Measurements from ENCODE around the gene CAPG.

Gene CAPG

DNA sequence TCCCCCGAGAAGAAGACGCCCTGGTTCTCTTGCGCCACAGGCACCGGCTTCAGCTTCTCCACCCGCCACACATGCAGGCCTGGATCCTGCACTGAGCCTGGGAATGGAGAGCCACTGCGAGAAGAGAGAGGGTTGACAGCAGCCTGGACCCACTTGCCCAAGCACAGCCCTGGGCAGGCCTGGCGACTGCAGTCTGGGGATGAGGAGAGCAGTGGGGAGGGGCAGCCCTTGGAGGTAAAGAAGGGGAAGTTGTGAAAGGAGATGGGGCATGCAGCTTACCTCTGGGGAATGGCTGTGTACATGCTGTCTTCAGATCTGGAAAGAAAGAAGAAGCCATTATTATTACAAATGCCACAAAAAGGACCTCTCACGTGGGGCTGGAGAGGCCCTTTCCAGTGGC lies 8.3 kb downstream of the CAPG start:
- in situ Hi-C loops (cut with HindIII; ENCODE audit: low sequenced_read_pairs), result no loop called here
- DNase-seq (ENCODE audit: low read depth), result no peak
- TF ChIP-seq, protein P1, sequence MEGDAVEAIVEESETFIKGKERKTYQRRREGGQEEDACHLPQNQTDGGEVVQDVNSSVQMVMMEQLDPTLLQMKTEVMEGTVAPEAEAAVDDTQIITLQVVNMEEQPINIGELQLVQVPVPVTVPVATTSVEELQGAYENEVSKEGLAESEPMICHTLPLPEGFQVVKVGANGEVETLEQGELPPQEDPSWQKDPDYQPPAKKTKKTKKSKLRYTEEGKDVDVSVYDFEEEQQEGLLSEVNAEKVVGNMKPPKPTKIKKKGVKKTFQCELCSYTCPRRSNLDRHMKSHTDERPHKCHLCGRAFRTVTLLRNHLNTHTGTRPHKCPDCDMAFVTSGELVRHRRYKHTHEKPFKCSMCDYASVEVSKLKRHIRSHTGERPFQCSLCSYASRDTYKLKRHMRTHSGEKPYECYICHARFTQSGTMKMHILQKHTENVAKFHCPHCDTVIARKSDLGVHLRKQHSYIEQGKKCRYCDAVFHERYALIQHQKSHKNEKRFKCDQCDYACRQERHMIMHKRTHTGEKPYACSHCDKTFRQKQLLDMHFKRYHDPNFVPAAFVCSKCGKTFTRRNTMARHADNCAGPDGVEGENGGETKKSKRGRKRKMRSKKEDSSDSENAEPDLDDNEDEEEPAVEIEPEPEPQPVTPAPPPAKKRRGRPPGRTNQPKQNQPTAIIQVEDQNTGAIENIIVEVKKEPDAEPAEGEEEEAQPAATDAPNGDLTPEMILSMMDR (IDR thresholded peaks at IDR 0.05; ENCODE audit: low read depth, low read length, missing control alignments), result no peak
- H3K4me3 ChIP-seq (ENCODE audit: low read depth, low read length), result no peak overlapping the region

GRCh38 chr2:85401464-85401805 lies 8.7 kb downstream of the CAPG start:
- TF ChIP-seq, protein P1 (IDR thresholded peaks at IDR 0.05; ENCODE audit: low read depth, low read length, missing control alignments), result no peak
- no peak overlapping the region for H3K4me3 ChIP-seq (ENCODE audit: low read depth, low read length)
- no peak for DNase-seq (ENCODE audit: low read depth)
- in situ Hi-C loops (cut with HindIII; ENCODE audit: low sequenced_read_pairs), result no loop called here

GRCh38 chr2:85400541-85401463 lies 9.4 kb downstream of the CAPG start:
- in situ Hi-C loops (cut with HindIII; ENCODE audit: low sequenced_read_pairs), result no loop called here
- TF ChIP-seq, protein P1 (IDR thresholded peaks at IDR 0.05; ENCODE audit: low read depth, low read length, missing control alignments), result no peak
- no peak overlapping the region for H3K4me3 ChIP-seq (ENCODE audit: low read depth, low read length)
- no peak for DNase-seq (ENCODE audit: low read depth)

DNA sequence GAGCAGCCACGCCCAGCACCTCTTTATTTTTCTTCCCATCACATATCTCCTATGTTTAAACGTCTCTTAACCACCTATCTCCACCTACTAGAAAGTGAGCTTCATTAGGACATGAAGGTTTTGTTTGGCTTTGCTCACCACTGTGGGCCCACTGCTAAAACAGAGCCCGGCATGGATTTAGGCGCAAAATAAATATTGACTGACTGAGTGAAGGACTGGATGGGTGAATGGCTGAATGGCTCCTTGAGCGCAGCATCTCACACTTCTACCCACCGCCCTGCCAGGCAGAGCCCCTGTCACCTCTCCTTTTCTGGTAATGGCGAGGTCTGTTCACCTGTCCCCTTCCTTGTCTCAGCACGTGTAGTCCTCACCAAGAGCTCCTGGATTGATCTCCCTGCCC lies 10.1 kb downstream of the CAPG start:
- TF ChIP-seq, protein P1 (IDR thresholded peaks at IDR 0.05; ENCODE audit: low read depth, low read length, missing control alignments), result no peak
- H3K4me3 ChIP-seq (ENCODE audit: low read depth, low read length), result no peak overlapping the region
- no peak for DNase-seq (ENCODE audit: low read depth)
- in situ Hi-C loops (cut with HindIII; ENCODE audit: low sequenced_read_pairs), result no loop called here

DNA sequence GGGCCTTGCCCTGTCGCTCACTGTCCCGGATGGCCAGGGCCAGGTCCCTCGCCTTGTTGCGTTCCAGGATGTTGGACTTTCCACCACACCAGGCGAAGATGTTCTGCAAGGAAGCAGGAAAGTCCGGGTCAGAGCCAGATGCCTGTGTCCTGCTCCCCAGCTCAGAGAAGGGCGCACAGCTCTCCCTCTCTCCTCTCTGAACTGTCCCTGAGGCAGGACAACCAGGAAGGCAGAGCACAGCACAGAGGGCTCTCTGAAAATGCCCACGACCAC lies 11.0 kb downstream of the CAPG start:
- TF ChIP-seq, protein P1 (IDR thresholded peaks at IDR 0.05; ENCODE audit: low read depth, low read length, missing control alignments), result no peak
- in situ Hi-C loops (cut with HindIII; ENCODE audit: low sequenced_read_pairs), result no loop called here
- no peak for DNase-seq (ENCODE audit: low read depth)
- H3K4me3 ChIP-seq (ENCODE audit: low read depth, low read length), result no peak overlapping the region

DNA sequence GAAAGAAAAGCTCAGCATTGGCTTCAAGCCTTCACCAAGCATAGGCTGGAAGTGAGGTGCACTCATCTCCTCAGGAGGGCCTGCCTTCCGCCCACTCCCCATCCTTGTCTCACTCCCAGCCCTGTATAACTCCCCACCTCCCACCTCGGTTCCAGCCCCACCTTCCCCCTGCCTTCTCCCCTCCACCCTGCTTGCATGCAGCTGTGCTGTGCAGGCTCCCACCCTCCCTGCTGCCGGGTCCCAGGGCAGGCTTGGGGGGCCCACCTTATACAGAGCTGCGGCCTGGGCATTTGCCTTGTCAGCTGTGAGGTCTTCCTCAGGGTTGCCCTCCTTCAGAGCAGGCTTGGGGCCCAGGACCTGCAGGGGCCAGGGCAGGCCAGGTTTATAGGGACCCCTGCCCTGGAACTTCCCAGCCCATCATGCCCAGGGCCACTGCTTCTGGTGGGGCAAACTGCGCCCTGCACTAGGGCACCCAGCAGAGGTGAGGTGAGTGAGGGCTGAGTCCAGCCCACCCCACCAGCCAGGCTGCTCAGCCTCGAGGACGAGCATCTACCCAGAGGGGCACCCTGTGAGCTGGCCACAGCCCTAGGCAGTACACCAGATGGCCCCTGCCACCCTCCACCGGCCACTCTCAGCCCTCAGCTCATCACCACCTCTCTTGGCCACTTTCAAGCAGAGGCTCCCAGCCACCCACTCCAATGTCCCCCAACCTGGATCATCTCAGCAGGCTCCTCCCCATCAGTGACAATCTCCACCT lies 11.6 kb downstream of the CAPG start:
- DNase-seq (ENCODE audit: low read depth), result no peak
- TF ChIP-seq, protein P1 (IDR thresholded peaks at IDR 0.05; ENCODE audit: low read depth, low read length, missing control alignments), result no peak
- H3K4me3 ChIP-seq (ENCODE audit: low read depth, low read length), result no peak overlapping the region
- in situ Hi-C loops (cut with HindIII; ENCODE audit: low sequenced_read_pairs), result no loop called here

Data from astrocyte of the cerebellum (primary cell).